ENCODE measurements around the gene UBE3C. TPM values are rescaled to one million over a fixed set of nuclear protein-coding genes. Genes with fewer than 3 reads are reported as not detected.
"Not testable (repeated sequence)": the region's sequence is repeated elsewhere in the genome, so short reads cannot be mapped to it uniquely, and the experiment has no call there.

Gene UBE3C
- total RNA-seq, 1 donor from 2014 or later = 60.4 TPM

GRCh38 chr7:157130849-157131248 lies 7.9 kb upstream of the UBE3C start:
- DNase-seq (ENCODE audit: low spot score) = not testable (repeated sequence)

- no peak for DNase-seq (ENCODE audit: low spot score)
Observed at GRCh38 chr7:157132796-157133195, 5.9 kb upstream of the UBE3C start.

- no peak for DNase-seq (ENCODE audit: low spot score)
Observed at GRCh38 chr7:157133304-157133703, 5.4 kb upstream of the UBE3C start.

- no peak for DNase-seq (ENCODE audit: low spot score)
Observed at GRCh38 chr7:157136372-157136771, 2.4 kb upstream of the UBE3C start.

- no peak for DNase-seq (ENCODE audit: low spot score)
Observed at GRCh38 chr7:157138101-157138423, 664 bp upstream of the UBE3C start.

- DNase-seq (ENCODE audit: low spot score) = peak; percentile 19
Observed at GRCh38 chr7:157139111-157139809, 534 bp downstream of the UBE3C start.

GRCh38 chr7:157139810-157140510 lies 1.2 kb downstream of the UBE3C start:
- no peak for DNase-seq (ENCODE audit: low spot score)

- DNase-seq (ENCODE audit: low spot score) = no peak
Observed at GRCh38 chr7:157140511-157140905, 1.8 kb downstream of the UBE3C start.

GRCh38 chr7:157141525-157142060 lies 2.9 kb downstream of the UBE3C start:
- no peak for DNase-seq (ENCODE audit: low spot score)

- no peak for DNase-seq (ENCODE audit: low spot score)
Observed at GRCh38 chr7:157143788-157144187, 5.1 kb downstream of the UBE3C start.

- no peak for DNase-seq (ENCODE audit: low spot score)
Observed at GRCh38 chr7:157149317-157149716, 10.6 kb downstream of the UBE3C start.

GRCh38 chr7:157150882-157151281 lies 12.2 kb downstream of the UBE3C start:
- DNase-seq (ENCODE audit: low spot score) = no peak

- no peak for DNase-seq (ENCODE audit: low spot score)
Observed at GRCh38 chr7:157151626-157152339, 13.1 kb downstream of the UBE3C start.

- no peak for DNase-seq (ENCODE audit: low spot score)
Observed at GRCh38 chr7:157152391-157152937, 13.7 kb downstream of the UBE3C start.

GRCh38 chr7:157153260-157153659 lies 14.5 kb downstream of the UBE3C start:
- no peak for DNase-seq (ENCODE audit: low spot score)

GRCh38 chr7:157155959-157156358 lies 17.2 kb downstream of the UBE3C start:
- DNase-seq (ENCODE audit: low spot score) = no peak

- DNase-seq (ENCODE audit: low spot score) = no peak
Observed at GRCh38 chr7:157158400-157158799, 19.7 kb downstream of the UBE3C start.

GRCh38 chr7:157159537-157159936 lies 20.8 kb downstream of the UBE3C start:
- DNase-seq (ENCODE audit: low spot score) = not testable (repeated sequence)

- DNase-seq (ENCODE audit: low spot score) = no peak
Observed at GRCh38 chr7:157160433-157160832, 21.7 kb downstream of the UBE3C start.

GRCh38 chr7:157165987-157166386 lies 27.3 kb downstream of the UBE3C start:
- no peak for DNase-seq (ENCODE audit: low spot score)

GRCh38 chr7:157168571-157168970 lies 29.8 kb downstream of the UBE3C start:
- DNase-seq (ENCODE audit: low spot score) = no peak

- DNase-seq (ENCODE audit: low spot score) = no peak
Observed at GRCh38 chr7:157176771-157177170, 38.0 kb downstream of the UBE3C start.

All from mucosa of gallbladder (tissue), 1 donor.